Measurements from ENCODE around the gene CEP55.

DNA sequence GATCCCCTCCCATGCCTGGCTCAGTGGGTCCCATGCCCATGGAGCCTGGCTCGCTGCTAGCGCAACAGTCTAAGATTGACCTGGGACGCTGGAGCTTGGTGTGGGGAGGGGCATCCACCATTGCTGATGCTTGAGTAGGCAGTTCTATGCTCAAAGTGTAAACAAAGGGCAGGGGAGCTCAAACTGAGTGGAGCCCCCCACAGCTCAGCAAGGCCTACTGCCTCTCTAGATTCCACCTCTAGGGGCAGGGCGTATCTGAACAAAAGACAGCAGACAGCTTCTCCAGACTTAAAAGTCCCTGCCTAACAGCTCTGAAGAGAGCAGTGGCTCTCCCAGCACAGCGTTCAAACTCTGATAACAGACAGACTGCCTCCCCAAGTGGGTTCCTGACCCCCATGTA, 38.9 kb downstream of the CEP55 start:
- TF ChIP-seq, protein P1, sequence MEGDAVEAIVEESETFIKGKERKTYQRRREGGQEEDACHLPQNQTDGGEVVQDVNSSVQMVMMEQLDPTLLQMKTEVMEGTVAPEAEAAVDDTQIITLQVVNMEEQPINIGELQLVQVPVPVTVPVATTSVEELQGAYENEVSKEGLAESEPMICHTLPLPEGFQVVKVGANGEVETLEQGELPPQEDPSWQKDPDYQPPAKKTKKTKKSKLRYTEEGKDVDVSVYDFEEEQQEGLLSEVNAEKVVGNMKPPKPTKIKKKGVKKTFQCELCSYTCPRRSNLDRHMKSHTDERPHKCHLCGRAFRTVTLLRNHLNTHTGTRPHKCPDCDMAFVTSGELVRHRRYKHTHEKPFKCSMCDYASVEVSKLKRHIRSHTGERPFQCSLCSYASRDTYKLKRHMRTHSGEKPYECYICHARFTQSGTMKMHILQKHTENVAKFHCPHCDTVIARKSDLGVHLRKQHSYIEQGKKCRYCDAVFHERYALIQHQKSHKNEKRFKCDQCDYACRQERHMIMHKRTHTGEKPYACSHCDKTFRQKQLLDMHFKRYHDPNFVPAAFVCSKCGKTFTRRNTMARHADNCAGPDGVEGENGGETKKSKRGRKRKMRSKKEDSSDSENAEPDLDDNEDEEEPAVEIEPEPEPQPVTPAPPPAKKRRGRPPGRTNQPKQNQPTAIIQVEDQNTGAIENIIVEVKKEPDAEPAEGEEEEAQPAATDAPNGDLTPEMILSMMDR (IDR thresholded peaks at IDR 0.05; ENCODE audit: low read length): no peak
- TF ChIP-seq EZH2 (optimal IDR thresholded peaks at IDR 0.05; ENCODE audit: low read depth, low read length): no peak

Data from MM.1S (cell line).